HG03469 (cell line): ENCODE measurements around the gene TNFAIP1.
A peak's percentile ranks its signal among the peaks of the same experiment; 100 is the strongest.

Source experiments
- ATAC-seq: cut with Tn5 transposase; IDR thresholded peaks from one replicate; pipeline ENCODE4 v1.9.1; 2021; ENCODE audit warnings: mild to moderate bottlenecking, moderate library complexity, moderate number of reproducible peaks; ENCODE audit not compliant: unreplicated experiment

The TNFAIP1 gene

GRCh38 chr17:28345419-28346198 lies 10.0 kb downstream of the TNFAIP1 start:
- no peak for ATAC-seq

GRCh38 chr17:28346199-28346580 lies 10.6 kb downstream of the TNFAIP1 start:
- ATAC-seq = no peak

GRCh38 chr17:28346746-28347246 lies 11.2 kb downstream of the TNFAIP1 start:
- no peak for ATAC-seq

GRCh38 chr17:28347261-28347891 lies 11.8 kb downstream of the TNFAIP1 start:
- ATAC-seq = no peak

- ATAC-seq = no peak
These were observed 13.4 kb downstream of the TNFAIP1 start for GRCh38 chr17:28348979-28349378.

GRCh38 chr17:28350271-28350670 lies 14.7 kb downstream of the TNFAIP1 start:
- no peak for ATAC-seq

- ATAC-seq = peak; percentile 74
These were observed 21.7 kb downstream of the TNFAIP1 start, which contains the start of gene POLDIP2 for GRCh38 chr17:28357061-28357900. TSS of gene POLDIP2 (minus strand) at chr17:28357527. CDS start at chr17:28357448, 79 bp downstream.

- no peak for ATAC-seq
These were observed 22.3 kb downstream of the TNFAIP1 start for GRCh38 chr17:28357901-28358197.

GRCh38 chr17:28363186-28363585 lies 27.6 kb downstream of the TNFAIP1 start:
- no peak for ATAC-seq

- no peak for ATAC-seq
These were observed 28.5 kb downstream of the TNFAIP1 start for GRCh38 chr17:28363776-28364650.

GRCh38 chr17:28364665-28365363 lies 29.3 kb downstream of the TNFAIP1 start, which contains the start of gene SEBOX:
TSS of gene SEBOX (minus strand) at chr17:28365199. CDS start at chr17:28365151, 48 bp downstream.
- ATAC-seq = no peak

GRCh38 chr17:28365487-28365886 lies 29.9 kb downstream of the TNFAIP1 start:
- no peak for ATAC-seq

GRCh38 chr17:28366605-28367004 lies 31.0 kb downstream of the TNFAIP1 start:
- ATAC-seq = no peak

GRCh38 chr17:28367641-28368305 lies 32.2 kb downstream of the TNFAIP1 start:
- ATAC-seq = no peak

- ATAC-seq = no peak
These were observed 32.8 kb downstream of the TNFAIP1 start for GRCh38 chr17:28368306-28368831.

- no peak for ATAC-seq
These were observed 33.5 kb downstream of the TNFAIP1 start for GRCh38 chr17:28368915-28369683.

GRCh38 chr17:28369684-28370034 lies 34.1 kb downstream of the TNFAIP1 start:
- no peak for ATAC-seq

- ATAC-seq = no peak
These were observed 34.6 kb downstream of the TNFAIP1 start, which contains the start of gene VTN for GRCh38 chr17:28370035-28370743. TSS of gene VTN (minus strand) at chr17:28370307. CDS start at chr17:28370203, 104 bp downstream.
